Spleen (tissue), 7 donors: ENCODE results near the gene SGCA.

Experiments used
- POLR2A ChIP-seq, 3 donors: fragments of 450-650 bp; IDR thresholded peaks; one replicate each; pipeline ENCODE4 v1.5.1; 2017; ENCODE audit warnings: antibody characterized with exemption in 3 of 3, mild to moderate bottlenecking in 1 of 3
- POLR2AphosphoS5 ChIP-seq, 3 donors: sonication (generic); formaldehyde crosslinking; IDR thresholded peaks; one replicate each; pipeline ENCODE4 v1.5.1; 2017; ENCODE audit warnings: antibody characterized with exemption in 3 of 3
- TF ChIP-seq, protein P1 (sequence below), 11 experiments: fragments of 200-600 bp in 7 of 11; fragments of 450-650 bp in 4 of 11; sonication (generic) in 4 of 11; IDR thresholded peaks in 8 of 11; conservative IDR thresholded peaks in 3 of 11; 1 replicate in 7 of 11; 2 replicates in 4 of 11; pipeline versions ENCODE4 v1.4.0 to v1.8.0; 2016 to 2021; ENCODE audit warnings: antibody characterized with exemption in 11 of 11, inconsistent platforms in 4 of 11, mild to moderate bottlenecking in 1 of 11
- donor health status: DM: no; HTN: no; CAD: no; lungs with moderate emphysema.
- donor health status: DM: no; HTN: no; CAD: no.
- donor health status: DM: no; HTN: no; CAD: no.

- TF ChIP-seq, protein P1, sequence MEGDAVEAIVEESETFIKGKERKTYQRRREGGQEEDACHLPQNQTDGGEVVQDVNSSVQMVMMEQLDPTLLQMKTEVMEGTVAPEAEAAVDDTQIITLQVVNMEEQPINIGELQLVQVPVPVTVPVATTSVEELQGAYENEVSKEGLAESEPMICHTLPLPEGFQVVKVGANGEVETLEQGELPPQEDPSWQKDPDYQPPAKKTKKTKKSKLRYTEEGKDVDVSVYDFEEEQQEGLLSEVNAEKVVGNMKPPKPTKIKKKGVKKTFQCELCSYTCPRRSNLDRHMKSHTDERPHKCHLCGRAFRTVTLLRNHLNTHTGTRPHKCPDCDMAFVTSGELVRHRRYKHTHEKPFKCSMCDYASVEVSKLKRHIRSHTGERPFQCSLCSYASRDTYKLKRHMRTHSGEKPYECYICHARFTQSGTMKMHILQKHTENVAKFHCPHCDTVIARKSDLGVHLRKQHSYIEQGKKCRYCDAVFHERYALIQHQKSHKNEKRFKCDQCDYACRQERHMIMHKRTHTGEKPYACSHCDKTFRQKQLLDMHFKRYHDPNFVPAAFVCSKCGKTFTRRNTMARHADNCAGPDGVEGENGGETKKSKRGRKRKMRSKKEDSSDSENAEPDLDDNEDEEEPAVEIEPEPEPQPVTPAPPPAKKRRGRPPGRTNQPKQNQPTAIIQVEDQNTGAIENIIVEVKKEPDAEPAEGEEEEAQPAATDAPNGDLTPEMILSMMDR (IDR thresholded peaks at IDR 0.05 in 8 of 11, conservative IDR thresholded peaks at IDR 0.05 in 3 of 11): no peak
- TF ChIP-seq POLR2A (IDR thresholded peaks at IDR 0.05): no peak
- no peak for TF ChIP-seq POLR2AphosphoS5 (IDR thresholded peaks at IDR 0.05)
These were observed 16.8 kb upstream of the SGCA start for GRCh38 chr17:50149091-50149416.
